ENCODE data around the gene GNB1L. TPM values are rescaled to one million over a fixed set of nuclear protein-coding genes. Genes with fewer than 3 reads are reported as not detected.

GNB1L gene
- total RNA-seq, 1 donor from 2014 or later: 7.0 TPM

GRCh38 chr22:19848298-19849224, 6.1 kb downstream of the GNB1L start:
- DNase-seq (ENCODE audit: low read depth): no peak
- Histone ChIP-seq H3K36me3 (ENCODE audit: control insufficient read depth, insufficient read depth, low read length) (peaks cover 3% of the 10 kb centered on the region), H3K4me3 (ENCODE audit: low read depth, low read length) (no peak overlapping the region), H3K27me3 (ENCODE audit: control insufficient read depth, insufficient read depth, low read length) (no peaks in the 10 kb centered on the region)
- TF ChIP-seq CTCF (IDR thresholded peaks at IDR 0.05; ENCODE audit: insufficient read depth, low read length, poor library complexity, severe bottlenecking): no peak

- Histone ChIP-seq H3K4me3 (ENCODE audit: low read depth, low read length) (no peak overlapping the region), H3K36me3 (ENCODE audit: control insufficient read depth, insufficient read depth, low read length) (peaks cover 3% of the 10 kb centered on the region), H3K27me3 (ENCODE audit: control insufficient read depth, insufficient read depth, low read length) (no peaks in the 10 kb centered on the region)
- DNase-seq (ENCODE audit: low read depth): no peak
- no peak for TF ChIP-seq CTCF (IDR thresholded peaks at IDR 0.05; ENCODE audit: insufficient read depth, low read length, poor library complexity, severe bottlenecking)
Observed at GRCh38 chr22:19847345-19847632, 7.4 kb downstream of the GNB1L start.

GRCh38 chr22:19846620-19847344, 7.9 kb downstream of the GNB1L start:
- no peak for TF ChIP-seq CTCF (IDR thresholded peaks at IDR 0.05; ENCODE audit: insufficient read depth, low read length, poor library complexity, severe bottlenecking)
- Histone ChIP-seq H3K27me3 (ENCODE audit: control insufficient read depth, insufficient read depth, low read length) (no peaks in the 10 kb centered on the region), H3K4me3 (ENCODE audit: low read depth, low read length) (no peak overlapping the region), H3K36me3 (ENCODE audit: control insufficient read depth, insufficient read depth, low read length) (peaks cover 3% of the 10 kb centered on the region)
- no peak for DNase-seq (ENCODE audit: low read depth)

GRCh38 chr22:19845054-19845722, 9.5 kb downstream of the GNB1L start:
- Histone ChIP-seq H3K4me3 (ENCODE audit: low read depth, low read length) (no peak overlapping the region), H3K27me3 (ENCODE audit: control insufficient read depth, insufficient read depth, low read length) (no peaks in the 10 kb centered on the region), H3K36me3 (ENCODE audit: control insufficient read depth, insufficient read depth, low read length) (peaks cover under 1% of the 10 kb centered on the region)
- TF ChIP-seq CTCF (IDR thresholded peaks at IDR 0.05; ENCODE audit: insufficient read depth, low read length, poor library complexity, severe bottlenecking): no peak
- no peak for DNase-seq (ENCODE audit: low read depth)

- TF ChIP-seq CTCF (IDR thresholded peaks at IDR 0.05; ENCODE audit: insufficient read depth, low read length, poor library complexity, severe bottlenecking): no peak
- DNase-seq (ENCODE audit: low read depth): no peak
- Histone ChIP-seq H3K27me3 (ENCODE audit: control insufficient read depth, insufficient read depth, low read length) (no peaks in the 10 kb centered on the region), H3K36me3 (ENCODE audit: control insufficient read depth, insufficient read depth, low read length) (no peaks in the 10 kb centered on the region), H3K4me3 (ENCODE audit: low read depth, low read length) (no peak overlapping the region)
Observed at GRCh38 chr22:19844377-19845053, 10.2 kb downstream of the GNB1L start.
